ENCODE data around the gene PTPRN2.
"Not testable (repeated sequence)": the region's sequence is repeated elsewhere in the genome, so short reads cannot be mapped to it uniquely, and the experiment has no call there.

Gene PTPRN2

DNA sequence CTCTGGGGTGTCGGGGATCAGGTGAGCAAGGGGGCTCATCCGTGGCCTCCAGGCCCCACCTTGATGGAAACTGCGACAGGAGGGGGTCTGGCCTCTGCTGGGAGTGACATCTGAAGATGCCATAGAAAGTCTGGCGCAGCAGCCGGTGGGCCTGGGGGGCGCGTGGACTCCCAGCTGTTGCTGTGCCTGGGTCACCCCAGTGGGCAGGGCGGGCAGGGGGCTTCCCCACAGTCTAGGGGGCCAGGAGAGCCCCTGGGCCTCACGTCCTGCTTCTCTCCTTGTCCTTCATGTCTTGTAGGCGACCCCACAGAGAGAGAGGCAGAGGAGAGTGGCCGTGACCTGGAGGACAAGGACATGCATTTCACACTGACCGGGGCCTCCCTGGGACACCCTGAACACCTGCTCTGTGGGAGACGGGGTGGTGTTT is 800.3 kb downstream of the PTPRN2 start:
- no peak for DNase-seq

DNA sequence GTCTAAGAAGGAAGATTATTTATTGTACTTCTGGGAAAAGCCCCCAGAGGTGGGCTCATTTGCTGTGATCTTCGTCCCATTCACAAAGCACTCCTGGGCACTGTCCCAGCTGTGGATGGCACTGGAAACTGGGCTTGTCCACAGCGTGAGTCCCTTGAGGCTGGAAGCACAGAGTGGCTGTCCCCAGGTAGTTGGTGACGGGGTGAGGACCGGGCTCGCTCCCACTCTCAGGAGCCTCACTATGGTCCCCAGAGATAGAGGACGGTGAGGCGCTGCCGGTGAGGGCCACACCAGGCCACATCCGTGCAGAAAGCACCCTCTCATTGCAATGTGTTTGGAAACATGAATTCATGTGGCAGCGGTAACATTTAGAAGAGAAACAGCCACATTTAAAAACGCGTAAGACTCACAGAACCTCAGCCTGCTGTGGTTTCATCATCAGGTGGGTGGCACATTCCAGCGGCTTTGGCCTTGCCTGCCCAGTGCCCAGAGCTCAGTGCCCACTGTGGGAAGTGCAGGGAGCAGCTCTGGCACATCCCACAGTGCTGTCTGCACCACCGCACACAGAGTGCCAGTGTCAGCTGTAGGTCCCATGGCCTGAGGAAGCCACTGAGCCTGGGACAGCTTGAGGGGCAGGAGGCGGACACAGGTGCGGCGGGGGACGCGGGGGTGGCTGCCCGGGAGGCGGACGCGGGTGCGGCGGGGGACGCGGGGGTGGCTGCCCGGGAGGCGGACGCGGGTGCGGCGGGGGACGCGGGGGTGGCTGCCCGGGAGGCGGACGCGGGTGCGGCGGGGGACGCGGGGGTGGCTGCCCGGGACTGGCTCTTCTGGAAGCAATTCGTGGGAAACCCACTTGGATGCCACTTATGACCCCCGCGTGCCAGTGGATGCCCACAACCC is 801.0 kb downstream of the PTPRN2 start:
- no peak for DNase-seq

DNA sequence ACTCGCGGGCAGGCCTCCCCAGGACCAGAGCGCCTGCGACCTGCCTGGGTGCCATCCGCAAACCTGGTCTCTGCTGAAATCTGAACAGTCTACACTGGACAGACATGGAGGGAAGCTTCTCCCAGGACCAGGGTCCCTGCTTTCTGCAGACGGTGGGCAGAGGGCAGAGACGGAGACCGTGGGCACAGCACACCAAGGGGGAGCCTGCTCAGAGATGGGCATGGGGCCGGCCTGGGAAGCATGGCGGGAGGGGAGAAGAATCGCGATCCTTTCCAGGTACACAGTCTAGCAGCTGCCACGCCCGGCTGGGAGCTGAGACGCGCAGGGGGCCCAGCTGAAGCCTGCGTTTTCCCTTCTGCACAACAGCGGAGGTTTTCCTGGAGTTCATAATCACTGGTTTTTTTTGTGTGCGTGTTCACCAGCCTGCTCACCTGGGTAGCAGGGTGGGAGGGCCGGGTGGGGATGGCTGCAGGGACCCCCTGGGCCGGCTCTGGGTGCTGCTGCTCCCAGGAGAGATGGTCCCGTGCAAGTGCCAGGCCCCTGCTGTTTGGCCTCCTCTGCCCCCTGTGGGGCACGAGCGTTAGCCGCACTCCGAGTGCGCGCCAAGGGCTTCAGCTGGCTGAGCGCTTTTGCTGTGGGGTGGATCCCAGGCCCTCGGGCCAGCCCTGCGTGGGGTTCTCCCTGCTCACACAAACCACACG is 802.0 kb downstream of the PTPRN2 start:
- no peak for DNase-seq

DNA sequence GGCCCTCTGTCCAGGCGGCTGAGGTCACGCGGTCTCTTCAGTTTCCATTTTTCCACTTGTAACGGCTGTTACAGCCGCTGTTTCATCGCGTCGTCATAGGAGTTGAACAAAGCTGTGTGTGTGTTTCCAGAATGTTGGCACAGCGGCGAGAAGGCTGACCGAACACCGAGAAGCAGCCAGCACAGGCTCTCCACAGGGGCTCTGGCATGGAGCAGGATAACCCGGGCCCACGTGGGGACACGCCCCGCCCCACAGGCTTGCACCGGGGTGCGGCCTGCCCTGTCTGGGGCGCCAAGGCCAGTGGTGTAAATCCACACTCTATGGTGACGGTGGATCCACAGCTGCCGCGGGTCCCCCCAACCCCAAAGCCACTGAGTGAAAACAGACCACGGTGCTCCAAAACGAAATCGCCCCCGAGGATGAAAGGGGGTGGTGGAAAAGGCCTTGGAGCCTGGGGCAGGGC is 802.6 kb downstream of the PTPRN2 start:
- no peak for DNase-seq

DNA sequence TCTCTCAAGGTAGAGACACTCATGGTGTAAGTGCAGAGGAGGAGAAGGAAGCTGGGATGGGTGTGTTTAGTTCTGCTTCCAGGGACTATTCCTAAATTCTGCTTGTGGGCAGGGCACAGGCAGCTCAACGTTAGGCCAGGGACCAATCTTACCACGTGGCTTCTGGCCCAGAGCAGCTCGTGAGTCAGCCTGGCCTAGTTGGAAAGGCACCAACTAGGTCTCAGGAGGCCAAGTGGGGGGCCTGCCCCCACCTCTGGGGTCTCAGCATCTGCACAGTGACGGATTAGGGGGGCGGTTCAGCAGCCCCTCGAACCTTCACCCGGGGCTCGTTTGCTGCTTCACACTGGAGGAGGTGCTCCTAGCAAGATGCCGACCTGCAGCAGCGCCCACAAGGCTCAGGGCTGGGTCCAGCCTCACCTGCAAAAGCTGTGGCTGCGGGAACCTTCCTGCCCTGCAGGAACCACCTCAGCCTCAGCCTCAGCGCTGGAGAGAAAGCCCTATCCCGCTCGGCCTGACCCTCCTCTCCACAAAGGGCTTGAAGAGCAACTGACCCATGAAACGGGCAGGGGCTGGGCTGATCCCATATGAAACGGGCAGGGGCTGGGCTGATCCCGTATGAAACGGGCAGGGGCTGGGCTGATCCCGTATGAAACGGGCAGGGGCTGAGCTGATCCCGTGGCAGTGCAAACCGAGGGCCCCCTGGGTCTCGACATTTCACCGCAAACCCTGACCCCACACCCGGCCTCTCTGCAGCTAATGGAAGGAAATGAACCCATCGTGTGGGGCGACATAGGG is 803.4 kb downstream of the PTPRN2 start:
- DNase-seq: no peak

DNA sequence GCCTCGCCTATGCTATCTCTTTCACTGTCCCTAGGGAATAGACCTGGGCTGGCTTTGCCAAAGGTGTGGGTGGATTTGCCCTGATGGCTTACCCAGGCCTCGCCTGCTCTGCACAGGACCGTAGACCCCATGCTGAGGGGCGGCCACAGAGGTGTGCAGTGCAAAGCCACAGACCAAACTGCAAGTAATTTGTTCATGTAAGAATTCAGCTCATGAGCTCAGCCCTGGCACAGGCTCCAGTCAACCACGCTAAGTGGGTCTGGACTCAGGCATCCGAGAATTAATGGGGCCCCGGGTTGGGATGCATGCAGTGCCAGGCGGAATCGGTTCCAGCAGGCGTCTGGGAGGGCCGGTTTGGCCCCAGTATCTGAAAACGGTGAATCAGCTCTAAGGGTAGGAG is 805.6 kb downstream of the PTPRN2 start:
- no peak for DNase-seq

DNA sequence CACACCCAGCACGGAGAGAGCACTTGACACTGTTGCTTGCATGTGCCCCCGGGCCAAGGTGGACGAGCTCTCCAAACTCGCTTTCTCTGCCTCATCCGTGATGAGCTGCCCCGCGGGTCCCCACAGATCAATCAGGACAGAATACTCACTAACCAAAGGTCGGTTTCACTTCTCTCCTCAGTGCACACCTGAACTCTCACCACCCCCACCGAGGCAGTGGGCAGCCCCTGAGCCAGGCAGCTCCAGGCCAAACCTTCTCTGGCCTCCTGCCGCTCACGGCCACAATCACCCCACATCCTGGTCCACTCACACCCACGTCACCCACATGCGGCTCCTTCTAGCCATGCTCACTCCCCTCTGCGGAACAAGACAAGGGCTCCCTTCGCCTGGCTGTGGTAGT is 806.9 kb downstream of the PTPRN2 start:
- no peak for DNase-seq

DNA sequence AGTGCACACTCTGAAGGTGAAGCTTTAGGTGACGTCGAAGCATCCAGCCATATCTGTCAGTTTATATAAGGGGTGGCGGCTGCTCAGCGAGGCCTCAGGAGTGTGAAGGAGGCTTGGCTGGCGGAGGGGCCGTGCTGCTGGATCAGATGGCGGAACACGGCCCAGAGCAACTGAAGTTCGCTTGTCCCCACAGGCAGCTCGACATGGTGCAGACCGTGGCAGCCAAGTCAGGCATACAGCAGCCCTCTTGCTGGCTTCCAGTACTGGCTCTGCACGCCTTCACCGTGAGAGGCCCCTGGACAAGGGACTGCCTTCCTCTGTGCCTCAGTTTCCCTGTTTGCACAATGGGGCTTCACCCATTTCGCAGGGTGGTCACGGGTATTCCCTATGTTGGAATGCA is 807.3 kb downstream of the PTPRN2 start:
- no peak for DNase-seq

DNA sequence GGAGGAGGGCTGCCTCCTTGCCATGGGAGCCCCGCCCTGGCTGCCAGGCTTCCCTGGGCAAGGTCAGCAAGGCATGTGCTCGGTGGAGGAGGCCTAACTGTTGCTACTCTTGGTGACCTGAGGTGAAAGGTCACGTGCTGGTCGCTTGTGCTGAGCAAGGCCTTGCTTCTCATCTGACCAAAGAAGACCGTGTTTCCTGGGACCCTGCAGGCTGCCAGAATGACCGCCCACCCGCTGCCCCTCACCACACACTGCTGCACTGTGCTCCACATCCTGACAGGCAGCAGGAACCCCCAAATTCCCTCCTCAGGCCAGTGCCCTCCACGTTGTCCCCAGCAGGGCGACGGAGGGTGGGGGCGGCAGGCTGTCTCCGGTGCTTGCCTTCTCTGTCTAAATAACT is 808.4 kb downstream of the PTPRN2 start:
- no peak for DNase-seq

DNA sequence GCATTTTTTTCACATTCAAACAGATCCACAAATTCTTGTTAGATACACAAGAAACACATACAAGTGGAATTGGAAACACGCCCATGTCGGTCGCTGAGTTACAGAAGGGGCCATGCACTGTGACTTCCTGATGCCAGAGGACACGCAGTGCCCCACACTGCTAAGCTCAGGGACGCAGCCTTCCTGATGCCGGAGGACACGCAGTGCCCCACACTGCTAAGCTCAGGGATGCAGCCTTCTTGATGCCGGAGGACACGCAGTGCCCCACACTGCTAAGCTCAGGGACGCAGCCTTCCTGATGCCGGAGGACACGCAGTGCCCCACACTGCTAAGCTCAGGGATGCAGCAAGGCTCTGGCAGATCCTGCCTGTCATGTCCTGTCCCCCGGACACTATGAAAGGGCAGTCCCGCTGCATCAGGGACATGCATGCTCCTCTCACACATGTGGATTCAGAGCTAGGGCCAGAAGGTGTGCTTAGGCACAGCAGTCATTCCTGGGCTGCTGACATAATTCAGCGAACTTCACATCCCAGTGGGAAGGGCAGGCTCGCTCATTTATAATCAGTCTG is 810.3 kb downstream of the PTPRN2 start:
- DNase-seq: not testable (repeated sequence)

DNA sequence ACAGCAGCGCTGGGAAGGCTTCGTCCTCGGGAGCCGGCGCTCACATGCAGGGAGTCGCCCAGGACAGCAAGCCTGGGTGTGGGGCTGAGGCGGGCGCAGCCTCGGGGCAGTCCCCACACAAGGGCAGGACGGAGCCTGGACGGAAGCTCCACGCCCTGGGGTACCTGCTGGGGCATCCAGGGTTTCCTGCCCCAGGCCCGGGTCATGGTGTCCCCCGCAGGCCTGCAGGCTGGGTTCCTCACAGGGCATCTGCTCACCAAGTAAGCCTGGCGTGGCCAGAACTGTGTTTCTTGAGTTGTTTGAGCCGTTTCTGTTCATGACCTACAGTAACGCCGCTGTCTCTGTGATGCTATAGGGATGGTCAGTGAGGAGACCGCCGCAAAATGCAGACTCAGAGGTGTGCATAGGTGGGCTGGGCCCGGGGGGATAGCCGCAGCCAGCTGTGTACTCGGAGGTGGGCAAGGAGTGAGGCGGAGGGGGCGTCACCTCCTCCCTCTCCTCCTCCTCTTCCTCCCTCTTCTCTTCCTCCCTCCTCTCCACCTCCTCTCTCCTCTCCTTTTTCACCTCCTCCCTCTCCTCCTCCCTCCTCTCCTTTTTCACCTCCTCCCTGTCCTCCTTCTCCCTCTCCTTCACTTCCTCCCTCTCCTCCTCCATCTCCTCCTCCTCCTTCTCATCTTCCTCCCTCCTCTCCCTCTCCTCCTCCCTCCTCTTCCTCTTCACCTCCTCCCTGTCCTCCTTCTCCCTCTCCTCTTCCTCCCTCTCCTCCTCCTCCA is 811.9 kb downstream of the PTPRN2 start:
- DNase-seq: no peak

DNA sequence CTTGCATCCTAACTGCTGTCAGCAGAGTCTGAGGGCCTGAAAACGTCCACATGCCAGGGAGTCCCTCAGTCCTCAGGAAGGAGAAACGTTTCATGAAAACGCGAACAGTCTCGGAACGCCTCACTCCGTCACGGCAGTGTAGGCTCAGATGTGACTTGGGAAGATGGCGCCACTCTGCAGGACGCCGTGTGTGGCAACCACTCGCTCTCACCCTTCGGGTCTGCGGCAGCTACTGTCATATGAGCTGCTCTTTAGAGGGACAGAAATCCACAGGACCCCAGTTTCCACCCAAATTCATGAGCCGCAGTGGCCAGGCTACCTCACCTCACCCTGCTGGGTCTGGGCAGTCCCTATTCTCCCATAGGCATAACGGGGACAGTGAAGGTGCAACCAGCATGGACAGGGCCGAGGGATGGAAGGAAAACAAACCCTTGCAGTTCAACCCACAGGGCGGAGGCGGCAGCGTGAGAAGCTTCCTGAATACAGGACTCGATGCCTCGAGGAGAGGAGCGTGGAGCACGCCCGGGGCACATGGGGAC is 812.5 kb downstream of the PTPRN2 start:
- DNase-seq: no peak

DNA sequence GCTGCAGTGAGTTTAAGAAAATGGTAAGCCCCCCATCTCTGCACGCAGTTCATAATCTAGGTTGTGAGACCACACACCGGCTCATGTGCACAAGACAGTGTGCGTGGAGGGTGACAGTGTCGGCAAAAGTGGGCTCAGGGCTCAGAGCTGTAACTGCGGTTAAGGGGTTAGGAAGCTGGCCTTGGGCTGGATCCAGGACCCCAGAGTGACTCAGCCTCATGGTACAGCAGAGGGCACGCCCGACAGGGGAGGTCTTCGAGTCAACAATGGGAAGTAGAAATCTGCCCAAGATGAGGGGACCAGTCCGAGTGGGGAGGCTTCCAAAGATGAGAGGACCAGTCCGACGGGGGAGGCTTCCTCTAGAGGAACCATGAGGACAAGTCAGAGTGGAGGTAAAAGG is 813.1 kb downstream of the PTPRN2 start:
- DNase-seq: no peak

DNA sequence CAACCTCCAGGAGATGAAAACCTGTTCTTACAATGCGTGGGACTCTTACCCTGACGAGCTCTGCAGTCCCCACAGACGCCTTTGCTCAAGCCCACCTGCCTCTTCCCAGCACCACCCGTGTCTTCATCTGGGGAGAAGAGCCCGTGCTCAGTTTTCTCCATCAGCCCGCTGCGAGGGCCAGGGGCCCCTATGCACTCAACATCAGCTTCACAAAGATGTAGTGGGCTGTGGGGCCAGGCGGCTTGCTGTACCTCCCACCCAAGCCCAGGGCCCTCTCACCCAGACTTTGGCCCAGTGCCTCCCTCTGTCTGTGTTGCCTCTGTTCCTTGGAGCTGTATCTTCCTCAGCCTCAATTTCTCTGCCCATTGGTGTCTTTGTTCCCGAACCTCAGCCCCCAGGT is 814.3 kb downstream of the PTPRN2 start:
- DNase-seq: no peak

DNA sequence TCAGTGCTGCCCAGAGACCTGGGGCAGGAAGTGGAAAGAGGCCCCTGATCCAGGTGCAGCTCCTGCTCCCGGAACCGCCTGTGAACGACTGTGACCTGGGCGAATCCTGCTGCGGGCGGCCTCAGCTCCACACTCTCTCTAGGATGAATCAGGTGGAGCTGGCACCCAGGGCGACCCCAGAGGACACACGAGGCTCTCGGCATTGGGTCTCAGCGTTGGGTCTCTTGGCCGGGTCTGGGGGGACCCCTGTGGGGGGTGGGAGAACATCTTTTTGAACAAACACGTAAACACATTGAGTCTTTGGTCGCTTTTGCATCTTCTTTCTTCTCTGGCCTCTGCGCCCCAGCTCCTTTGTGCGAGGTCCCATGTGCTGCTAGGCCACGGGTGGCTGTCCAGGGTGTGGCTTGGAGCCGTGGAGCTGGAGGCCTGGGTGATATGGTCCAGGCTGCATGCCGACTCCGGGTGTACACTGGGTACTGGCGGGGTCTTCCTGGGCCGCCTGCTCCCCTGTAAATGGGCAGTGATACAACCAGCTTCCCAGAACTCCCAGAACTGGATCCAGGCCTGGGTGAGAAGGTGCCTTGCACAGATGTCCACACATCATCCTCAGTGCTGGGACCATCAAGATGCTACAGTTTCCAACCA is 815.0 kb downstream of the PTPRN2 start:
- DNase-seq: no peak

DNA sequence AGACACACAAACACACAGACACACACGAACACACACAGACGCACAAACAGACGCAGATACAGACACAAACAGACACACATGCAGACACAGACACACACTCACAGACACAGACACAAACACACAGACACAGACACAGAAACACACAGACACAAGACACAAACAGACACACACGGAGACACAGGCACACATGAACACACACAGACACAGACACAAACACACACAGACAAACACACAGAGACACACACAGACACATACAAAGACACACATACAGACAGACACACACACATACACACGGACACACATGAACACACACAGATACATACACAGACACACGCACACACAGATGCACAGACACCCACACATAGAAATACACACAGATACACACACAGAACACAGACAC is 815.9 kb downstream of the PTPRN2 start:
- no peak for DNase-seq

DNA sequence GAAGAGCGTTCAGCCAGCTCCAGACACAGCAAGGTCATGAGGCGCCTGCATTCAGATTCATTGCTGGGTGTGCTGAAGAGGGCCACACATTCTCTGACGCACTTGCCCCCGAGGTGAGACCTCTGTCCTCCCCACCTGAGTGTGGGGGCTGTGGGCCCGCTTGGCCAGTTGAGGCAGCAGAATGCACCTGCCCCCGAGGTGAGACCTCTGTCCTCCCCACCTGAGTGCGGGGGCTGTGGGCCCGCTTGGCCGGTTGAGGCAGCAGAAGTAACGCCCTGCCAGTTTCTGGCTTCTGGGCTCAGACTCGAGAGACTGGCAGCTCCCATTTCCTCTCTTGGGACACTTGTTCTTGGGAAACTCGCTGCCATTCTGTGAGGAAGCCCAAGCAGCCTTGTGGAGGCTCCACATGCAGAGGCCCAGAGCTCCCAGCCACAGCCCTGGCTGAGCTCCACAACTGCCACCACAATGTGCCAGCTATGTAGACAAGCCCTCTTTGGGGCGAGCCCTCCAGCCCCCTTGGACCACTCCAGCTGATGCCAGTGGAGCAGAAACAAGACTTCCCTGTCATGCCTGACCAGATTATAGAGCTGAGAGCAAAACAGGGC is 816.8 kb downstream of the PTPRN2 start:
- no peak for DNase-seq

DNA sequence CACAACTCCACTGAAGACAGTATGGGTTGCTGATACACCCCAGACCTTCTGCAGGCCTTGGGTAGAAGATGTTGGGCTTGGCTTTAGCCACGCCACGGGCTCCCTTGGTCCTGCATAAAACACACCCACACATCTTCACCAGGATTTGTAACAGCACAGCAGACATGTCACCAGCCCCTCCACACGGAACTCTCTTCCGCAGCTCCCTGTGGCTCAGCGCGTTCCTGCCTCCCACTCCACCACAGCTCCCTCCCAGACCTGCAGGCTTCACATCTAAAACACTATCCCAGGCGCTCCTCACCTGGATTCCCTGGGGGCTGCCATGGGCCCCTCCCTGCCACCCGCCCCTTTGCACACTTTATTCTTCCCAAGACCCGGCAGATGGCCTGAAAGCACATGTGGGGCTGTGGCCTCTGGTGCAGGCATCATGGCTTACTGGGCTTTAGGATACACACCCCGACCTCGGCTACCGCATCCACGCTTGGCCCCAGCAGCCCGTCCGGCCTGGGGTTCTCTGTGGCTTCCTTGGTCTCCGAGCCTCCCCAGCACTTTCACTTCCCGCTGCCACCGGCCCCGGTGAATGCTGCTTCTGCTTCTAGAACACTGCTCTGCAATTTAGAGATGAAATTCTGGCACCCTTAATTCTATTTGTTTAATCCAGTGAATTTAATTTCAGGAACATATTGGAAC is 818.0 kb downstream of the PTPRN2 start:
- DNase-seq: no peak

DNA sequence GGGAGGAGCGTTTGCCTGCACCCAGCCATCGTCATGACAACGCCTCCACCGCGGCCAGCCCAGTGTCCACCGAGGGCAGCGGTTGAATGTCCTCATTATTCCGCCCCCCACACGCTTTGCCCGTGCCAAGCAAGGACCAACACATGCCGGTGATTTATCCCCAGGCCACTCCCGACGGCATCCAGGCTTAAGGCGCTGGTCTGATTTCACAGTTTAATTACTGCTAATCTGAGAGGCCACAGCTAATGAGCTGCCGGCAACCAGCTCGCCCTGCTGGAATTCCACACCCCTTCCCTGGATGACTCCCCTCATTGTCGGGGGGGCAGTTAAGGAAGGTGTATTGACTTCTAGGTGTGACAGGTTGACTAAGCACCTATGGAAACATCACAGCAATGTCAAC is 818.5 kb downstream of the PTPRN2 start:
- DNase-seq: no peak

DNA sequence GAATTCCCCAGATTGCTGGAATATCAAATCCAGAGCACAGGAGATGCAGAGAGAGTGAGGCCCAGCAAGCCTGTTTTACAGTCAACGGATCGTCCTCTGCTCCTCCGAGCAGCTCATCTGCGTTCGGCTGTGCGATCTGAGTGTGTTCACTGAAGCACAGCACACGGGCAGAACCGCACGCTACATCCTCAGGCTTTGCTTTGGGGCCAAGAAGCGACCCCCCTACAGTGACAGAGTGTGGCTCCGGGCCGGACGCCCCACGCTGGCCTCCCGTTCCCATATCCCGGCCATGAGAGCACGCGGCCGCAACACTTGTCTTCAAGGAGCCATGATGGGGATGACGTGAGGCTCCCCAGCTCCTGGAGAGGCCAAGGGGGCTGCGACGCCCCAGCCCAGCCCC is 819.4 kb downstream of the PTPRN2 start:
- DNase-seq: no peak
